Right renal pelvis (tissue), 4 donors: Measurements from ENCODE around the gene THSD4. TPM values are rescaled to one million over a fixed set of nuclear protein-coding genes. Genes with fewer than 3 reads are reported as not detected.

ENCODE experiments used
- DNase-seq, 4 donors: peaks; one replicate each; pipeline ENCODE4 v3.0.0-alpha.2; 2013; ENCODE audit warnings: low read depth in 4 of 4, low spot score in 3 of 4, missing footprints in 1 of 4
- polyA plus RNA-seq, 4 donors: library from polyadenylated mRNA; unstranded; fragments of 120-200 nt; gene quantifications; one replicate each; pipeline ENCODE4 v1.2.1, GENCODE V29; 2013; ENCODE audit not compliant: insufficient read length in 4 of 4

THSD4 gene
- polyA plus RNA-seq, 4 donors = 32.7 to 45.9 (median 35.6) TPM

DNA sequence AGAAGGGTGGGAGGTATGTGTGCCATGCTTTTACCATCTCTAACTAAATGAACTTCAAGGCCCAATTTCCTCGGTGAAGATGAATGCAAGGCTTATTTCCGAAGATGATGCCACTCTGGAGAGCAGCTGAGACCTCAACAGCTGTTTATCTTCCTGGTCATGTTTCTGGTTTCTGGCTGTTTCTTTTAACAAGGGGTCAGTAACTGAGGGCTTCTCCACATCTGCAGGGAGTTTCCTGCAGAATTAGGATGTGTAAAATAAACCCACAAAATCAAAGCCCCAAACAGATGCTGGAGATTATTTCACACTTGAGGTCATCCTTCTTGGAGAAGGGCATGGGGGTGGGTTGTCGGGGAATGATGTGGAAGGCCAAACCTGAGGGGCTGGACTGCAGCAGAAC lies 220.3 kb downstream of the THSD4 start:
- no peak for DNase-seq

DNA sequence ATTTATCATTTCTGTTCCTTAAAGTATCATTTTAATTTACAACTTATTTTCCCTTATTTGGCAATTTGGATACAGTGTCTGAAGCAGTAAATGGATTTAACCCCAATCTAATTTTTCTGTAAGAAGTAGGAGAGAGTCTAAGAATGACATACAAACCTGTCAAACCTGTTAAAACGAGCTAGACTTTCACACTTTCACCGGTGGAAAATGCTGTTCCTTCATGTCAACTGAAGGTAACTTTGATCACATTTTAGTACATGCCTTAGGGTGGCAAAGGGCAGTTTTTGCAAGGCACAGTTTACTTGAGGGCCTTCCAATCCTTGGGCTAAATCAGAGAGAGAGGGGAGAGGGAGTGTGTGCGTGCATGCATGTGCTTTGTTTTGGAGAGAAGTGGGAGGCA lies 221.4 kb downstream of the THSD4 start:
- no peak for DNase-seq

DNA sequence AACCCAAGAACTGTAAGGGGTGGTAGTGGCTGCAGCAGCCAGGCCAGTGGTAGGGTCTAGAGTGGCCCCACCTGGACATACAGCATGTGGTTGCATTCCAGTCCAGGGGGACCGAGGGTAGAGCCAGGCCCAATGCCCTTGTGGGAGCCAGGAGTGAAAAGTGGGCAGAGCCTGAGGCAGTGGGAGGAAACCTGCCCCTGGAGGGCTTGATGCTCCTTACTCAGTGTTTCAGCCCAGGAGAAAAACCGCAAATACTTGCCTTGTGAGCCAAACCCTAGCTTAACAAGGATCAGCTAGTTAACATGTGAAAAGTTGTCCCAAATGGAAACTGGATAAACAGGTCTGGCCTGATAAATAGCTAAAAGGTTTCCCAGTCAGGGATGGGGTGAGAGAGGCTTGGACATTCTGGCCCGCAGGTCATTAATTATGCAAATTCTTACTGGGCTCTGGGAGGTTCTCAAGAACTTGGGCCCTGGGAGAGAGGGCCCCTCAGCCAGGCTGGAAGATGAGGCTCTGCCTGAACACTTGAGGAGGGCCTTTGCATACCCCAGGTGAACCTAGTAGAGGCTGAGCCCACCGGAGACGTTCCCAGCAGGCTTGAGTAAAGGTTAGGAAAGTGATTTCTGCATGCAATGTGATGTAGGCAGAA lies 222.1 kb downstream of the THSD4 start:
- DNase-seq = peak in 1 of 4 donors; percentile 45

DNA sequence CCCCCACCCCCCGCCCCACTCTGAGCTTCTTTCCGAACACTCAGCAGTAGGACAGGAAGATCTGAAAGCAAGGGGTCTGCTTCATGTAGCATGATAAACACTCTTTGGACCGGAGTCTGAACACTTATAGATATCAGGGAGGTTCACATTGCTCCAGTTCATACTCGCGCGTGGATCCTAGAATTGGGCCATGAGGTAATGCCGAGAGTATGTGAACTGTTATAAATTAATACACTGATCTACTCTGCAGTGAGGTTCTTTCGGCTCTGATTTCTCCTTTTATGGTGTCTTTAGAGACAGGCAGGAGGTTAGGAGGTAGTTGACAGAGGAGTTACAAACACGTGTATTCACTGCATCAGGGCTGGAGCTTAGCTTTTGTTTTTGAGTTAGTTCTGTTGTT lies 223.0 kb downstream of the THSD4 start:
- no peak for DNase-seq

DNA sequence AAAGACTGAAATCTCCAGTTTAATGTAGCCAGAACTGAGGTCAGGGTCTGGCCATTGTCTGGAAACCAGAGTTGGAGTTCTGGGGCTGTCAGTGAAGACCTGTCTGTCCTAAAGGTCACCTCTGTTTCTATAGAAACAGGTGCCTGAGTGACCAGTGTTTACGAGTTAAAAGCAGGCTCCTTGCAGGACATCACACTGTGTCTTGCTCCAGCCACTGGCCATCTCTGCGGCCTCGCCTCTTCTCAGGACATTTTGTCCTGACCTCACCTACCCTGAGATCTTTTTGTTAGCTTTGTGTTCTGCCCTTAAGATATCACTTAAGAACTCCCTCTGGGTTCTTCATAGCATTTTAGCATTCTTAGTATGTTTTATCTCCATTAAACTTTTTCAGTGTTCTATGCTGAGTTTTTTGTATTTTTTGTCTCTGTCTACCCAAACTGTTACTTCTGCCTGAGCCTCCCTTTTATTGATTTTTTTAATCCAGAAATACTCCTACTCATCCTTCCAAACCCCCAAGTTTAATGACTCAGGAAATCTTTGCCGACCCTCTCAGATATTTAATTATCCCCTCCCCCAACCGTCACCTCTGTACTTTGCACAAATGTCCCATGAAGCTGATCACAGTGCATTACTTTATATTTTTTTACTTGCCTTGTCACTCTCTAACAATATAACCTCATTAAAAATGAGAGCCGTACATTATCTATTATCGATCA lies 223.7 kb downstream of the THSD4 start:
- no peak for DNase-seq

DNA sequence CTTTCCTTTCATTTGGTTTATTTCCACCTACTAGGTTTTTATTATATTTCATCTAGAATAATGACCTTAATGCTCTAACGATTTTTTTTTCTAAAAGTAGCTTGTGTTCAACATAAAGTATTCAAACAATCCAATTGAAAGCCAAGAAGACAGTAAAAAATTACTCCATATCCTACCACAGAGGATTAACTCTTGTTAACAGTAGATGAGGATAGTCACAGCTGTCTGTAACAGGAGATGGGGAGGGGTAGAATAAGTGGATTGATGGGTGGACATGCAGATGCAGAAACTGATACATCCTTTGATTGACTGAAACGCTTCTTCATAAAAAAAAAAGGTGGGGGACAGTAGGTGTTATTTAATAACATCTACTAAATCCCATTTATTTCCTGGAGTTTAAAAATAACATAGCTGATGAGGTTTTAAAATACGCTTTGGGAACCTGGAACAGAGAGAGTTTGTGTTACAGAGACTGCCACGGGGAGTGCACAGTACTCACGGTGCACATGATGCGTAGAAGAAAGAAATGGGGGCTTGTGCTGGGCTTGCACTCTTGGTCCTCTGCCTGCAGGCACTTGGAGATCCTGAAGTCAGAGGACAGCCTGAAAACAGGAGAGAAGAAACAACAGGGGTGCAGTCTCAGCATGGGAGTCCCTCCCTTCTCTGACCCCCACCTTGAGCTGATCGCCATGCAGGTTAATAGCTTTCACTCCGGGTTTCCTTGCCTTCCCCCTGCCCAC lies 226.7 kb downstream of the THSD4 start:
- DNase-seq = no peak

DNA sequence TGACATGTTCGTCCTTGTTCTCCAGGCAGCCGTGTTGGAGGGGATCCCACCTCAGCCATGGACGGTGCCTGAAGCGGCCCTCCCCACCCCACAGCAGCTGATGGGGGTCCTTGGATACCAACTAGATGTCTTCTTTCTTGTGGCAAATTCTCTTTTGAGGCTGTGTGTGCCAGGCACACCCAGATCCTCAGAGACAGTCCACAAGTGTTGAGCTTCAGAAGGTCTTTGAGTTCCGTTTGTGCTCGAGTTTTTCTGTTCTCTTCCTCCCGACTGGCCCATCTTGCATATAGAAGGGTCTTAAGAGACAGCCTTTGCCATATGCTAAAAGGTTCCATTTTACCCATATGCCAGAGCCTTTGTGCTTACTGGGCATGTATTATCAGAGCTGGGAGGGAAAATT lies 227.4 kb downstream of the THSD4 start:
- no peak for DNase-seq

DNA sequence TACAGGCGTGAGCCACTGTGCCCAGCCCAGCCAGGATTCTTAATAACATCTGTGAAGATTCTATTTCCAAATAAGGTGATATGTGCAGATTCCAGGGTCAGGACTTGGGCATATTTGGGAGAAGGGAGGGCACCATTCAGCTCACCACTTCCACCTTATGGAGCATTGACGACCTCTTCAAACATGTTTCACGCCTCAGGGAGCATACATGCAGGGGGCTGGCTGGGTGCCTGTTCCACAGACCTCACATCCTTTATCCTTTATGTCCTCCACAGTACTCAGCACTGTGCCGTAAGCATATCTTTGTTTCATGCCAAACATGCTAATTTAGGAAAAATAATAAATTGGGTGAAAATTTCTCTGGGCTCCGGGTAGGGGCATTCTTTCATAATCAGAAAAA lies 229.0 kb downstream of the THSD4 start:
- no peak for DNase-seq

DNA sequence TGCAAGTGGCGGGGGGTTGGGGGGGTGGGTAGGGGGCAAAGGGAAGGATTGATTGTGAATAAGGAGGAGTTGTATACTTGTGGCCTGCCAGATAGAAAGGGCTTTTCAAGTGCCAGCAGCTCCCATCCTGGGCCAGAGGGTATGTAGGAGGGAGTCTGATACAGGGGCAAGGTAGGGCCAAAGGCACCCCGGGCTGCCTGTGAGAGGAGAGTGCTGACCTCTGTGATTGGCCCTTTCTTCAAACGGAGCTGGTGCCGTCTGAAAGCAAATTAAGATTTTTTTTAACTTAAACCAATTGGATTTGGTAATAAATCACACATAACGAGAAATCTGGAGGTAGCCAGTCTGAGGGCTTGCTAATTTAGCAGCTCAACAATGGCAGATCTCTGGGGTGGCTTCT lies 229.9 kb downstream of the THSD4 start:
- DNase-seq = no peak

DNA sequence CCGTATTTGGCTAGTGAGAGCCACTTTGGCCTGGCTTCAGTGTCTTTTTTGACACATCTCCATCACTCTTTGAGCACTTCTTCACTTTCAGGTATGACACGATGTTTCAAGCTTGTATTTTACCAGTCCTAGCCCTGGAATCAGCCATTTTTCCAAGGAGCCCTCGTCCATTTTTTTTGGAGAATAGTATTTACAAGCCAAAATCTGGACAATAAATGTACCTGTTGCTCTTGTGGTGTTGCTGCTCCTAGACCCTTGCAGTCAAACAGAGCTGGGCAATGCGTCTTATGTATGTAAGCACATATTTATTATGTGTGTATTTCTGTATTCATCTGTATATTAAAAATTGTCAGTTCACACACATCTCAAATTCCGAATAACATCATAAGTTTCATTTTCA lies 231.2 kb downstream of the THSD4 start:
- DNase-seq = no peak

DNA sequence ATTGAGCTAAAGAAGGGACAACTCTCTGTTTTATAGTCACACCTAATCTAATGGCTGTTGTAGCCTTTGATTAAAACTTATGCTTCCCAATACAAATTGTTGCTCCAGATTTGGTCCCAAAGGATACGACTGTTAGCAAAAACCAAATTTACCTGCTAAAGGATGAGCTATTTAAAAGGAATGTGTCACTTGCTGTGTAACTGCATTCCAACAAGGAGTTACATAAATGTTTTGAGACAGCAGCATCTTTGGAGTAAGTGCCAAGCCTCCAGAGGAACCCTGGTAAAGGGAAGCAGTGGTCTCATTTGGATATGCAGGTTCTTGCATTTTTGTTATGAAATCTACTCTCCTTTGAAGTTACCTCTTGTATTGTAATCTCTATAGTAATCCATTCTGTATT lies 233.3 kb downstream of the THSD4 start:
- DNase-seq = no peak

DNA sequence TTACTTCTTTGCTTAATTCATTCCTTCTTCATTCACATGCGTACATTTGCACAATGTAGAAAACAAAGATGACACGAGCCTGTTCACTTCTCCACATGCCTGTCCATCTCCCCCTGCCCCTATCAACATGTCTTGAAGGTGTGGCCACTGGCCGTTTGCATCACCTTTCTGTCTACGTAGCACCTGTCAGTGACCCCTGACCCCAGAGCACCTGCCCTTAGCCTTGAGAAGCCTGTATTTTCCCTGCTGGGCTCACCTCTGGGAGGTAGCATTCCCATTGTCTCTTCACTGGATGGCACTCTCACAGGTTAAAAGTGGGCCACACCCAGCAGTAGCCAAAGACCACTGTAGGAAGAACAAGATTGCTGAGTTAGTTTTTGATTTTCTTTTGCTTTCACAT lies 234.1 kb downstream of the THSD4 start:
- no peak for DNase-seq

DNA sequence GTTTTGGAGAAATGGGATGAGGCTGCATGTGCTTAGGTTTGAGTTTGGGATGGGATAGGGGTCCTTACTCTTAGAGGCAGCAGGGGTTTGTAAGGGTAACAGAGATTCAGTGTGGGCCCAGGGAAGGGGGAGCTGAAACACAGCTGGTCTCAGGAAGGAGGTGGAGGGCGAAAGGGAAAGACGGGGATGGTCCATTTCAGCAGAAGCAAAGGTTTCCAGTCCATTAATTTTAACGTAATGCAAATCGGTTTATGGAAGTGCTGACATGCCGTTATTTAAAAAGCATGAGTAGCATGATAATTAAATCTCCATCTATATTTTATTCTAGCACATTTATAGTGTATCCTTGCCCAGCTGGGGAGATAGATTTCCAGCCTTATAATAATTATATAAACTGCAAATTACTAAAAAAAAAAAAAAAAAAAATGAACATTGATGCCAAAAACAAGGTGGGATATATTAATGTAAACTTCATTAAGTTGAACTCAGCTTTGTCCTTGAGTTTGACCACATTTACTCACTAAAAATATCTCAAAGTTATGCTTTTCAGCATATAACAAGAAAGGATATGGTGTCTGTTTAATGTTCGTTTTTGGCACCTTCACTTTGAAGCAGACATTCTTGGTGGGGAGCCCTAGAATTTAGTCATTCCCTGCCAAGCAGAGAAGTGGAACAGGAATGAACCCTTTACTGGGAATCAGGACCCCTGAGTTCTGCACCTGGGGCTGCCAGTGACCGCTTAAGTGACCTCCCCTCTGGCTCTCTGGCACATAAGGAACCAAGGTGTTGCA lies 234.7 kb downstream of the THSD4 start:
- no peak for DNase-seq

DNA sequence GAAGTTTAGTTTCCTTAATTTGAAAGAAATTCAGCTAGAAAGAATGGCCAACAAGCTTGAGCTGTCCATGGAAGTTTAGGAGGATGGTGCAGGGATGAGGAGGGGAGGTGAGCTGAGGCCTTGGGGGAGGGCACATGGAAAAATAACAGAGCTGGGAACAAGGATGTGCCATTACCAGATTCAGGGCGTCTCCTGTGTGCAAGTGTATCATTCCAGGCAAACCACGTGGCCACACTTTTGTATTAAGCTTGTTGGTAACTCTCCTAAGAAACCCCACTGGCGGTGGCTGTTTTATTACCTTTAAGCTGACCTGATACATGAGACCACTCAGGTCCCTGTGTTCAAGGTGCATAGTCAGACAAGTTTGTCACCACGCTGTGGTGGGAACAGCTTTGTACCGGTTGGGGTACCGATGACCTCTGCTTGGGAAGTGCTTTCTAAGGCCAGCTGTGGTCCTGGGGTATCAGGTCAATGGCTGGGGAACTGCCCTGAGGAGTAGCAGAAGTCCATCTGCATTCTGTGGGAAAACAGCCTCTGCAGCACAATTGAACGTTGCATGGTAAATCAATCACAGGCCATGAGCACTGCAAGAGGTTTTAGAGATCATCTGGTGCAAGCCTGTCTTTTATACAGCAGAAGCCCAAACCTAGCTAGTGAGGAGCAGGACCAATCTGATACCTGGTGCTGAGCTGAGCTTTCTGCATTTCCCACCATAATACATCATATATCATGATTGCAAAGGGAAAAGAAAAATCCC lies 235.5 kb downstream of the THSD4 start:
- no peak for DNase-seq

DNA sequence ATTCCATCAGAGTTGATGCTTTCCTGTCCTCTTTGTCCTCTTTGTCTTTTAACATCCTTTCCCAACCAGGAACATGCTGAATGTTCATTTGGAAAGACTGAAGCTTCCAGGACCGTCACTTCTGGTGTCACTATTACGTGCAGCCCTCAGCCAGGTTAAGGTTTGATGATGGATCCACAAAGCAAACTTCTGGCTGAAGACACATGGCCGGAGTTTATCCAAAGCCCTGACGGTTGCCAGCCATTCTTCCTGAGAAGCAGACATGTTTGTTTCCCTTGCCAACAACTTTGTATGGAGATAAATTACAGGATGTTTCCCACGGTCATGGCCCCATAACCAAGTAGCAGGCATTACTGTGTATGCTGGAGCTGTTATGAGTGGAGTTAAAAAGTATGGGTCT lies 236.9 kb downstream of the THSD4 start:
- no peak for DNase-seq

DNA sequence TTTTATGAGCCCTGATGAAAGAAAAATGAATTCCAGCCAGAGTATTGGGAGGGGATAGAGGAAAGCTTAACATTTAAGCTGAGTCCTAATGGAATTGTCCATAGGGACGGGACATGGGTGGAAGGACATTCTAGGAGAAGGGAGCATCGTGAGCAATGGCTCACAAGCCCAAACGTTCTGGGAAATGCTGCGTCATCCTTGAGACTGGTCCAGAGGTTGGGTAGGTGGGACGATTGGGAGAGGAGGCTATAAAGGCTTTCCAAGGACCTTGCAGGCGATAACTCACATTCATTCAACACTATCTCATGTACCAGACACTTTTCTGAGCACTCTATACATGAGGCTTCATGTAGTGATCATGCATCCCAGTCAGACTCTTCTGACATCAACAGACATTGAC lies 237.5 kb downstream of the THSD4 start:
- DNase-seq = no peak

DNA sequence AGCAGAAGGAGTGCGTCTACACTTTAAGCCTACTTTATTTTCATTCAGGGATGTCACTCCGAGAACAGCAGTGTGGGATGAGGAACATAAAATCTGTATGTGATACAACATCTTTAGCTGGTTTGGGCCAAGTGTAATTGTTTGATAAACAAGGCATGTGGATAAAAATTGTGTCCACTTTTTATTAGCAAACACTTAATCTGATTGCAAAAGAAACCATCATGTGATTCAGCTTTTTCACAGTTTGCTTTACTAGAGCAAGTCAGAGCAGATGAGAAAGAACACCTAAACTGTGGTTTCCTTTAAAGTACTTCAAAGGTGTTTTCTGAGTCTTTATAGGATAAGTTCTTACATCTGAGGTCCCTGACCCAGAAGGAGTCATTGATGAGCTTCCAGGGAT lies 237.9 kb downstream of the THSD4 start:
- no peak for DNase-seq

DNA sequence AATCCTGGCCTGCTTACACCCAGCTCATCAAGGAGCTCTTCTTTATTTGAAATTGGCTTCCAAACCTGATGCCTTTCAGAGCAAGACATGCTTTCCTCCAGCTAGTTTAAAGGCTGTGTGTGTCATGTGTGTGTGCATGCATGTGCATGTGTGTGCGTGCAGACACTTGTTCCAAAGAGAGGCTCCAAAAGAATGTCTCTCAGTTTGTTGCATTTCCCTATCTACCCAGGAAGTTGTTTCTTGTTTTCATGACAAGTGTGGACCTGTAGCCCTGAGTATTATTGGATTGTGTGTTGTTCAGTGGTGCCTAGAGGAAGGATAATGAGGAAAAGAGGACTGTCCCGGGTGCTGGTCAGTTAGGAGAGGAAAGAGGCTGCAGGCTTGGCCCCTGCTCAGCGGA lies 240.0 kb downstream of the THSD4 start:
- no peak for DNase-seq

DNA sequence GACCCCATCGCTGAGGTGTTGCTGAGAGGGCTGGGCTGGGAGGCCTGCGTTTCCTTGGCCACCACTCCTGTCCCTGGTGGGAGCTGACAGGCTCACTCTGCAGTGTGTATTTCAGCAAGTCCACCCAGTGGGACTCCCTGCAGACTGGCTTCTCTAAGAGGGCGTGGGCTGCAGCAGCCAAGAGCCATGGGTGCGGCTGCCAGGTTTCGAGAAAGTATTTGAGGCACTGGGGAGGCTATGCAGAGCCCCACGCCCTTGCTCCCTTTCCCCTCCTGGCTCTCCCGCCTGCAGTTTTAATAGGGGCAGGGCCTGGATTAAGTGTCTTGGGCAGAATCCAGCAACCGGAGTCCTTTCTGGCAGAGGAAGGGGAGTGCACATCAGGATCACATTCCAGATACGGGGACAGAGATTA lies 242.1 kb downstream of the THSD4 start:
- no peak for DNase-seq

DNA sequence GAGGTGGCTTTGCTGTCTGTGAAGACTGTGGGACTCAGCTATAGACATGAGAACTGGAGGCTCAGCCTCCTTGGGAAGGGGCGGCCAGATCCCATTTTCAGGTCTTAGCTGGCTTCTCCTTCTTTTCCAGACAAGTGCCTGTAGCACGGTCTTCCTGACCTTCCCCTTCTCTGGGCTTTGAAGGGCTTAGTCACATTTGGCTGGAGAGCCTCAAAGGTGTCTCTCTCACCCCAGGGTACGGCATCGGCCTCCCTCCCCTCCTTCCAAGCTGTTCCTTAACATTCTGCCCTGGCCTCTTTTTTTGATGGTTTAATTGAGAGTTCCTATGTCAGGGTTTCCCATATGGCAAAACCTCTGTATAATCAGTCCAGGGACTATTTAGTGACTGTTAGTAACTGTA lies 242.7 kb downstream of the THSD4 start:
- DNase-seq = no peak
